GM12878 (cell line): ENCODE measurements around the gene RPS6KA5.

Source experiments
- CHD1 ChIP-seq: IDR thresholded peaks from 2 replicates; pipeline ENCODE4 v1.6.1; 2012; ENCODE audit warnings: low read depth, low read length, improper control_type of control experiment
- MYC ChIP-seq: IDR thresholded peaks from 2 replicates; pipeline ENCODE4 v1.6.1; 2011; ENCODE audit warnings: mild to moderate bottlenecking, low read length, moderate library complexity, inconsistent platforms; ENCODE audit not compliant: insufficient read depth, insufficient replicate concordance, insufficient read length, severe bottlenecking
- NR2C1 ChIP-seq: fragments of 450-650 bp; IDR thresholded peaks from 2 replicates; pipeline ENCODE4 v1.6.1; 2017; ENCODE audit warnings: antibody characterized with exemption, mild to moderate bottlenecking, moderate library complexity
- TF ChIP-seq, protein P1 (sequence below): fragments of 450-650 bp; IDR thresholded peaks from 2 replicates; pipeline ENCODE4 v1.6.1; 2017; ENCODE audit warnings: low read depth, mild to moderate bottlenecking, moderate library complexity

DNA sequence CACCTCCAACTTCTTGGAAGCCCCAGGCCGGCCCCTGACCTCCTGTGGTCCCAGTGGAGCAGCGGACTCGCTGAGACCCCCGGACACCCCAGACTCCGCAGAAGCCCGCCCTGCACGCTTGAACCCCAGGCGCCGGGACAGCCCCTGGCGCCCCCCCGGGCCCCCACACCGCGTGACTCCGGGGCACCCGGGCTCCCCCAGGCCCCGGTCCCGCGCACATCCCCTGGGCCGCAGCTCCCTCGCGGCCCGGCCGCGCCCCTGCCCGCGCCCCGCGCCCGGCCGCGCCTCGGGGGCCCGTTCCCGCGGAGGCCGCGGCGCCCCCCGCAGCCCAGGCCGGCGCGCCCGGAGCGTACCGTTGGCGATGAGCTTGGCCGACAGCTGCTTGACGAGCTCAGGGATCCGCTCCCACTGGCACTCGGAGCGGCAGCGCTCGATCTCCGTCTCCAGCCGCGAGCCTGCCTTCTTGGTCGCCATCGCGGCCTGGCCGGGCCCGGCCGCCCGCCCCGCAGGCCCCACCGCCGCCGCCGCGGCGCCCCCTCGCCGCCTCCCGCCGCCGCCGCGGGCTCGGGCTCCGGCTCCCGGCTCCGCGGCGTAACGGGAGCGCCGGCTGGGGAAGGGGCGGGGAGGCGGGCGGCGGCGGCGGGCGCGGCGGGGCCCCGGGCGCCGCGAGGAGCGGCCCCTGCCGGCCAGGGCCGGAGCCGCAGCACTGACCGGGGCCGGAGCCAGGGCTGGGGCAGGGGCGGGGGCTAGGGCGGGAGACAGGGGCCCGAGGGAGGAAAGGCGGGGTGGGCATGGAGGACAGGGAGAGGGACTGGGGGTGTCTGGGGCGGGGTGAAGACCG, 244.4 kb downstream of the RPS6KA5 start, which contains the start of gene TTC7B:
- TF ChIP-seq NR2C1, result no peak
- TF ChIP-seq MYC, result no peak
- no peak for TF ChIP-seq CHD1
- TF ChIP-seq, protein P1, sequence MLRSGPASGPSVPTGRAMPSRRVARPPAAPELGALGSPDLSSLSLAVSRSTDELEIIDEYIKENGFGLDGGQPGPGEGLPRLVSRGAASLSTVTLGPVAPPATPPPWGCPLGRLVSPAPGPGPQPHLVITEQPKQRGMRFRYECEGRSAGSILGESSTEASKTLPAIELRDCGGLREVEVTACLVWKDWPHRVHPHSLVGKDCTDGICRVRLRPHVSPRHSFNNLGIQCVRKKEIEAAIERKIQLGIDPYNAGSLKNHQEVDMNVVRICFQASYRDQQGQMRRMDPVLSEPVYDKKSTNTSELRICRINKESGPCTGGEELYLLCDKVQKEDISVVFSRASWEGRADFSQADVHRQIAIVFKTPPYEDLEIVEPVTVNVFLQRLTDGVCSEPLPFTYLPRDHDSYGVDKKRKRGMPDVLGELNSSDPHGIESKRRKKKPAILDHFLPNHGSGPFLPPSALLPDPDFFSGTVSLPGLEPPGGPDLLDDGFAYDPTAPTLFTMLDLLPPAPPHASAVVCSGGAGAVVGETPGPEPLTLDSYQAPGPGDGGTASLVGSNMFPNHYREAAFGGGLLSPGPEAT, result no peak
